ENCODE data around the gene ANKRD45. TPM values are rescaled to one million over a fixed set of nuclear protein-coding genes. Genes with fewer than 3 reads are reported as not detected.

Gene ANKRD45
- total and polyA plus RNA-seq, 2 donors (not counting 1 experiment from before 2014, with no cell fraction given) = 0.06 TPM; not detected in 1

DNA sequence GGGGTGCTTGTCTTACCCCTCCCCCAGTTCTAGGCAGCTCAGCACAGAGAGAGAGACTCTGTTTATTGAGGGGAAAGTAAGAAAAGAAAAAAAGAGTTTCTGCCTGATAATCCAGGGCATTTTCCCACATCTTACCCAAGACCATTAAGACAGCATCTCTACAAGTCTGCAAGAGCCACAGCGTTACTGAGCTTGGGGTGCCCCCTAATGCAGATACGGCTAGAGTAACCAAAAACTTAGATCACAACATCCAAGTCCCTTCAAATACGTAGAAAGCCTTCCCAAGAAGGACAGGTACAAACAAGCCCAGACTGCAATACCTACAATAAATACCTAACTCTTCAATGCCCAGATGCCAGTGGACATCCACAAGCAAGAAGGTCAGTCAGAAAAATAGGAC lies 40.8 kb downstream of the ANKRD45 start:
- H3K4me1 ChIP-seq (ENCODE audit: control insufficient read depth in 2 of 2, insufficient read depth in 2 of 2, low read length in 2 of 2) = no peaks in the 10 kb centered on the region
- H3K9ac ChIP-seq (ENCODE audit: low read length) = no peak overlapping the region
- no peak overlapping the region for H3K4me3 ChIP-seq (ENCODE audit: control extremely low read depth in 1 of 5, extremely low read depth in 1 of 5, insufficient read depth in 1 of 5, low read depth in 2 of 5, low read length in 4 of 5)
- no peaks in the 10 kb centered on the region for H3K9me3 ChIP-seq (ENCODE audit: control extremely low read depth in 1 of 3, control insufficient read depth in 2 of 3, insufficient read depth in 1 of 3, low read length in 2 of 3)
- Mint-ChIP-seq H3K27ac (no peak overlapping the region), H3K27me3 (peaks cover 9% of the 10 kb centered on the region), H3K4me1 (no peaks in the 10 kb centered on the region), H3K4me3 (no peak overlapping the region), H3K9me3 (ENCODE audit: insufficient read depth) (no peaks in the 10 kb centered on the region)
- DNase-seq (no peak), ATAC-seq (ENCODE audit: low read depth) (no peak)
- H3K4me2 ChIP-seq (replicated peaks; ENCODE audit: low read depth, low read length, poor library complexity, severe bottlenecking) = no peak overlapping the region
- CTCF ChIA-PET = no interaction called here
- POLR2A ChIA-PET = no interaction called here
- no peaks in the 10 kb centered on the region for H3K79me2 ChIP-seq (ENCODE audit: control insufficient read depth, insufficient read depth, low read length)
- H3K36me3 ChIP-seq (replicated peaks in 1 of 2; ENCODE audit: control extremely low read depth in 1 of 2, control insufficient read depth in 1 of 2, extremely low read depth in 1 of 2, insufficient read depth in 2 of 2, low read length in 1 of 2) = no peaks in the 10 kb centered on the region
- H2AFZ ChIP-seq (ENCODE audit: insufficient read depth, low read depth, low read length, poor library complexity, severe bottlenecking) = no peak overlapping the region
- intact Hi-C loops (cut with micrococcal nuclease) = no loop called here
- H4K20me1 ChIP-seq (ENCODE audit: control insufficient read depth, insufficient read depth, low read length, poor library complexity, severe bottlenecking) = no peaks in the 10 kb centered on the region
- TF ChIP-seq EZH2 (IDR thresholded peaks at IDR 0.05; ENCODE audit: borderline replicate concordance, insufficient read depth, low read depth, low read length, poor library complexity, severe bottlenecking) (no peak), CTCF (IDR thresholded peaks at IDR 0.05) (no peak)
- no peak overlapping the region for H3K27ac ChIP-seq (ENCODE audit: low read length in 2 of 2)
- 95% methylated on average over 3 of the region's 3 CpGs for WGBS (ENCODE audit: insufficient coverage)
- no peaks in the 10 kb centered on the region for H3K27me3 ChIP-seq (replicated peaks in 1 of 4; ENCODE audit: control extremely low read depth in 1 of 4, control insufficient read depth in 3 of 4, insufficient read depth in 4 of 4, low read length in 3 of 4)

DNA sequence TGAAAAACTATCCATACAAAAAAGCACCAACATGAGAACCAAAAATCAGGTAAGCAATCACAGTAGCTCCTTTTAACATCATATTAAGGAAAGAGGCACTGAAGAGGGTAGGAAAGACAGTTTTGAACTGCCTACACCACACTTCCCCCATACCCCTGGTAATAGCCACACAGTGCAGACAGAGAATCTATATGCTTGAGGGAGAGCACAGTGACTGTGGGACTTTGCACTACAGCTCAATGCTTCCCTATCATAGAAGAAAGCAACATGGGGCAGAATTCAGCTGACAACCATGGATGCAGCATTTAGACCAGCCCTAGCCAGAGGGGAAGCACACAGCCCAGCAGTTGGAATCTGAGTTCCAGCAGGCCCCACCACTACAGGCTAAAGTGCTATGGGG lies 42.4 kb downstream of the ANKRD45 start:
- peaks cover 2% of the 10 kb centered on the region for H3K9me3 Mint-ChIP-seq (ENCODE audit: insufficient read depth)
- Histone ChIP-seq H3K27ac (ENCODE audit: low read length in 2 of 2) (no peak overlapping the region), H3K4me2 (replicated peaks; ENCODE audit: low read depth, low read length, poor library complexity, severe bottlenecking) (no peak overlapping the region), H3K9ac (ENCODE audit: low read length) (no peak overlapping the region), H2AFZ (ENCODE audit: insufficient read depth, low read depth, low read length, poor library complexity, severe bottlenecking) (no peak overlapping the region), H3K4me3 (ENCODE audit: control extremely low read depth in 1 of 5, extremely low read depth in 1 of 5, insufficient read depth in 1 of 5, low read depth in 2 of 5, low read length in 4 of 5) (no peak overlapping the region), H4K20me1 (ENCODE audit: control insufficient read depth, insufficient read depth, low read length, poor library complexity, severe bottlenecking) (no peaks in the 10 kb centered on the region), H3K4me1 (ENCODE audit: control insufficient read depth in 2 of 2, insufficient read depth in 2 of 2, low read length in 2 of 2) (no peaks in the 10 kb centered on the region), H3K9me3 (ENCODE audit: control extremely low read depth in 1 of 3, control insufficient read depth in 2 of 3, insufficient read depth in 1 of 3, low read length in 2 of 3) (peaks cover 0 to 5% (median 2%) of the 10 kb centered on the region in 3 donors), H3K79me2 (ENCODE audit: control insufficient read depth, insufficient read depth, low read length) (no peaks in the 10 kb centered on the region), H3K36me3 (replicated peaks in 1 of 2; ENCODE audit: control extremely low read depth in 1 of 2, control insufficient read depth in 1 of 2, extremely low read depth in 1 of 2, insufficient read depth in 2 of 2, low read length in 1 of 2) (no peaks in the 10 kb centered on the region), H3K27me3 (replicated peaks in 1 of 4; ENCODE audit: control extremely low read depth in 1 of 4, control insufficient read depth in 3 of 4, insufficient read depth in 4 of 4, low read length in 3 of 4) (no peaks in the 10 kb centered on the region)
- H3K4me1 Mint-ChIP-seq = no peaks in the 10 kb centered on the region
- ATAC-seq (ENCODE audit: low read depth) = no peak
- H3K4me3 Mint-ChIP-seq = no peak overlapping the region
- no peak for DNase-seq
- POLR2A ChIA-PET = no interaction called here
- intact Hi-C loops (cut with micrococcal nuclease) = no loop called here
- H3K27ac Mint-ChIP-seq = no peak overlapping the region
- peaks cover 5% of the 10 kb centered on the region for H3K27me3 Mint-ChIP-seq
- TF ChIP-seq EZH2 (IDR thresholded peaks at IDR 0.05; ENCODE audit: borderline replicate concordance, insufficient read depth, low read depth, low read length, poor library complexity, severe bottlenecking) (no peak), CTCF (IDR thresholded peaks at IDR 0.05) (no peak)
- CTCF ChIA-PET = no interaction called here

Data from B cell (primary cell).